Right lobe of liver (tissue), 4 donors: ENCODE results near the gene ZNF18.

Source experiments
- POLR2A ChIP-seq: fragments of 450-650 bp; IDR thresholded peaks from one replicate; pipeline ENCODE4 v1.6.1; 2017; ENCODE audit warnings: antibody characterized with exemption, mild to moderate bottlenecking
- TF ChIP-seq, protein P1 (sequence below), 4 donors: fragments of 200-600 bp in 3 of 4; fragments of 450-650 bp in 1 of 4; IDR thresholded peaks; one replicate each; pipeline versions ENCODE4 v1.5.1 to v1.8.0; 2016 to 2022; ENCODE audit warnings: antibody characterized with exemption in 4 of 4, mild to moderate bottlenecking in 2 of 4
- donor health status: DM: no; HTN: no; CAD: no.
- donor health status: DM: no; HTN: no; CAD: no.
- donor health status: DM: no; HTN: yes; CAD: no.

DNA sequence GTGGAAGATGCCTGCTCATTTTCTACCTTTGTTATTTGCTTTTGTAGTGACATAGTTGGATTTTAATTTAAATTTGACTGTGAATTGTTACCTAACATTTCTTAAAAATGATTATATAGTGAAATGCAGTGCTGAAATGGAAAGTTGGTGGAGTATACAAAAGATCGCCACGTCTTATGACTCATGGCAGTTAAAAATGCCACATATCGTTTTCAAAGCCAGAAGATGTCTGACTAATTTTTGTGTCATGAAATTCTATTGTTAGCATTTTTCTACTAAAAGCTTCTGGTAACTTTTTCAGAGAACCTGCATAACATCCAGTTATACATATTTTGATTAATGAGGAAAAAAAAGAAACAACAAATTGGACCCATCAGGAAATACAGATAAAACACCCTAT lies 44.0 kb upstream of the ZNF18 start:
- TF ChIP-seq, protein P1, sequence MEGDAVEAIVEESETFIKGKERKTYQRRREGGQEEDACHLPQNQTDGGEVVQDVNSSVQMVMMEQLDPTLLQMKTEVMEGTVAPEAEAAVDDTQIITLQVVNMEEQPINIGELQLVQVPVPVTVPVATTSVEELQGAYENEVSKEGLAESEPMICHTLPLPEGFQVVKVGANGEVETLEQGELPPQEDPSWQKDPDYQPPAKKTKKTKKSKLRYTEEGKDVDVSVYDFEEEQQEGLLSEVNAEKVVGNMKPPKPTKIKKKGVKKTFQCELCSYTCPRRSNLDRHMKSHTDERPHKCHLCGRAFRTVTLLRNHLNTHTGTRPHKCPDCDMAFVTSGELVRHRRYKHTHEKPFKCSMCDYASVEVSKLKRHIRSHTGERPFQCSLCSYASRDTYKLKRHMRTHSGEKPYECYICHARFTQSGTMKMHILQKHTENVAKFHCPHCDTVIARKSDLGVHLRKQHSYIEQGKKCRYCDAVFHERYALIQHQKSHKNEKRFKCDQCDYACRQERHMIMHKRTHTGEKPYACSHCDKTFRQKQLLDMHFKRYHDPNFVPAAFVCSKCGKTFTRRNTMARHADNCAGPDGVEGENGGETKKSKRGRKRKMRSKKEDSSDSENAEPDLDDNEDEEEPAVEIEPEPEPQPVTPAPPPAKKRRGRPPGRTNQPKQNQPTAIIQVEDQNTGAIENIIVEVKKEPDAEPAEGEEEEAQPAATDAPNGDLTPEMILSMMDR (IDR thresholded peaks at IDR 0.05), result no peak
- no peak for TF ChIP-seq POLR2A
